Omental fat pad (tissue), 4 donors: ENCODE measurements around the gene SLC5A5. TPM values are rescaled to one million over a fixed set of nuclear protein-coding genes. Genes with fewer than 3 reads are reported as not detected.

Source experiments
- ATAC-seq: fragments of 150-250 bp; one replicate; pipeline ENCODE4 v1.9.1; 2016; ENCODE audit warnings: mild to moderate bottlenecking, moderate library complexity; ENCODE audit not compliant: low FRiP score
- DNase-seq: peaks from one replicate; pipeline ENCODE4 v3.0.0-alpha.2; 2019; ENCODE audit warnings: low spot score
- total RNA-seq, 4 donors: library from RNA; depleted of rRNA; stranded (reverse); fragments of >200 nt; gene quantifications; one replicate each; pipeline ENCODE4 v1.1.0, GENCODE V29; 2016
- TF ChIP-seq, protein P1 (sequence below), 3 donors: fragments of 450-650 bp; IDR thresholded peaks; one replicate each; pipeline ENCODE4 v1.5.1; 2016 to 2017; ENCODE audit warnings: antibody characterized with exemption in 3 of 3, mild to moderate bottlenecking in 3 of 3, moderate library complexity in 2 of 3

SLC5A5 gene
- total RNA-seq, 4 donors from 2014 or later: 0.09 TPM; not detected in 3

DNA sequence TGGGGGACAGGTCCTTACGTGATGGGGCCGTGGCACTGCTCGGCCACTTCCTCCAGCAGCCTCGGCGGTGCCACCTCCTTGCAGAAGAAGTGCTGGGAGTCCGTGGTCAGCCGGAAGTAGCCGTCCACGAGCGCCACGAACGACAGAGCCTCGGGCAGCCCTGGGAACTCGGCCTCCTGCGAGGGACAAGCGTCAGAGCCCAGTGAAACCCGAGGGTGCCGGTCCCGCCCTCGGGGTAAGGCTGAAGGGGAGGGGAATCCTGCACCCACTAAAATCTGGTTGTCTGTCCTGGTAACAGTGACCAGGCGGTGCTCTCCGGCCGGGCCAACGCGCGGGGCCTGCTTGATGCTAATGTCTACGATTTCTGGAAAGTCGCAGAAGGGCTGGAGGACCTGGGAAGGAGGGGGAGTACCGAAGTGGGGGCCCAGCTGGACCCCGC lies 30.4 kb upstream of the SLC5A5 start:
- TF ChIP-seq, protein P1, sequence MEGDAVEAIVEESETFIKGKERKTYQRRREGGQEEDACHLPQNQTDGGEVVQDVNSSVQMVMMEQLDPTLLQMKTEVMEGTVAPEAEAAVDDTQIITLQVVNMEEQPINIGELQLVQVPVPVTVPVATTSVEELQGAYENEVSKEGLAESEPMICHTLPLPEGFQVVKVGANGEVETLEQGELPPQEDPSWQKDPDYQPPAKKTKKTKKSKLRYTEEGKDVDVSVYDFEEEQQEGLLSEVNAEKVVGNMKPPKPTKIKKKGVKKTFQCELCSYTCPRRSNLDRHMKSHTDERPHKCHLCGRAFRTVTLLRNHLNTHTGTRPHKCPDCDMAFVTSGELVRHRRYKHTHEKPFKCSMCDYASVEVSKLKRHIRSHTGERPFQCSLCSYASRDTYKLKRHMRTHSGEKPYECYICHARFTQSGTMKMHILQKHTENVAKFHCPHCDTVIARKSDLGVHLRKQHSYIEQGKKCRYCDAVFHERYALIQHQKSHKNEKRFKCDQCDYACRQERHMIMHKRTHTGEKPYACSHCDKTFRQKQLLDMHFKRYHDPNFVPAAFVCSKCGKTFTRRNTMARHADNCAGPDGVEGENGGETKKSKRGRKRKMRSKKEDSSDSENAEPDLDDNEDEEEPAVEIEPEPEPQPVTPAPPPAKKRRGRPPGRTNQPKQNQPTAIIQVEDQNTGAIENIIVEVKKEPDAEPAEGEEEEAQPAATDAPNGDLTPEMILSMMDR (IDR thresholded peaks at IDR 0.05): no peak
- ATAC-seq: no peak
- no peak for DNase-seq

- DNase-seq (no peak), ATAC-seq (peak; percentile 63)
- TF ChIP-seq, protein P1 (IDR thresholded peaks at IDR 0.05): no peak
These were observed 29.7 kb upstream of the SLC5A5 start for GRCh38 chr19:17841810-17842662.

DNA sequence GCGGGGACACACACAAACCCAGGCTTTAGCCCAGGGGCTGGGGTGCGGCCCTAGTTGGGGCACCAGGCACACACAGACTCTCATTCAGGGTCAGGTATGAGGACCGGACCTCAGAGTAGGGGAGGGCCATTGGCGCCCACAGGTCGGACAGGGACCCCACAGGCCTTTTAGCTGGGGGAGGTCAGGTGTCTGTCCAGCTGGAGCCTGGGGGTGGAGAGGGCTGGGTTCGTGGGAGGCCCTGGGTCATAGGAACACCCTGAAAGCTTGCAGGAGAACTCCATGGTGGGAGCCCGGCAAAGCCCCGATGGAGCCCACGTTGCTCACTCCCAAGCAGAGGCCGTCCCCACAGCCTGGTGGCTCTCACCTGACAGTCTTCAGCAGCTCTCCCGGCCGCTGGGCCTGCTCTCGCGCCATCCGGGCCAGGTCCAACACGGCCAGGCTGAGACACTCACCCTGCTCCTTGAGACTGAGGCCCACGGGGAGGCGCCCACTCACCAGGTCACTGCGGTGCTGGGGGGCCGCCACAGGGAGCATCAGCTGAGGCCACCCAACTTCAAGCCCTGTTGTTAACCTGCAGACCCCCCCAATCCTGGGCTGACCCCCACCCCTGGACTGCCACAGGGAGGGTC lies 29.0 kb upstream of the SLC5A5 start:
- TF ChIP-seq, protein P1 (IDR thresholded peaks at IDR 0.05): no peak
- DNase-seq (no peak), ATAC-seq (no peak)

- ATAC-seq (no peak), DNase-seq (no peak)
- TF ChIP-seq, protein P1 (IDR thresholded peaks at IDR 0.05): no peak
These were observed 28.4 kb upstream of the SLC5A5 start for GRCh38 chr19:17843292-17843827.

GRCh38 chr19:17843908-17844490 lies 27.7 kb upstream of the SLC5A5 start:
- TF ChIP-seq, protein P1 (IDR thresholded peaks at IDR 0.05): no peak
- no peak for ATAC-seq
- DNase-seq: no peak

DNA sequence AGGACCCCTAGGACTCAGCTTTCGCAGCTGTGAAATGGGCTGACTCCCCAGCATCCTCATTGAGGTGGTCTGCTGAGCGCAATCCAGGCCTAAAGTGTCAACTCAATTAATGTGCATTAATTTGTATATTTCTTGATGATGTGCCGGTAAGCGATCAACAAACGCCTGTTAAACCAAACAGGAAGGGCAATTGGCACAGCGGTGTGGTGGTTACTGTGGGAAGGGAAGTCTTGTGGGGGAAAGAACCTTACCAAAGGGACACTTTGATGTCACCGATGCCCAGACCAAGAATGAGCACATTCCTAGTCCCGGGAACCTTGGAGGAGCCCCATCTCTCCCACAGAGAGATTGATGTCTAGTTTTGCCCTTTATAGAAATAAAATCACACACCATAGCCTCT lies 25.6 kb upstream of the SLC5A5 start:
- DNase-seq (no peak), ATAC-seq (no peak)
- TF ChIP-seq, protein P1 (IDR thresholded peaks at IDR 0.05): no peak
